Skeletal muscle satellite cell (primary cell): ENCODE measurements around the gene ITPK1.

Experiments used
- H3K27me3 ChIP-seq: 2 replicates; pipeline ENCODE4 v1.7.0; 2013; ENCODE audit warnings: low read length; ENCODE audit not compliant: control insufficient read depth, insufficient read depth
- H3K36me3 ChIP-seq: 2 replicates; pipeline ENCODE4 v1.7.0; 2013; ENCODE audit warnings: mild to moderate bottlenecking, control low read depth, low read length; ENCODE audit not compliant: insufficient read depth
- H3K4me1 ChIP-seq: 2 replicates; pipeline ENCODE4 v1.7.0; 2013; ENCODE audit warnings: low read length; ENCODE audit not compliant: control insufficient read depth, insufficient read depth
- H3K4me2 ChIP-seq: 2 replicates; pipeline ENCODE4 v1.7.0; 2013; ENCODE audit warnings: mild to moderate bottlenecking, low read length
- H3K4me3 ChIP-seq: 2 replicates; pipeline ENCODE4 v1.7.0; 2013; ENCODE audit warnings: low read length
- H3K9ac ChIP-seq: 2 replicates; pipeline ENCODE4 v1.7.0; 2013; ENCODE audit warnings: mild to moderate bottlenecking, low read depth, low read length, moderate library complexity
- H3K9me3 ChIP-seq: replicated peaks from 2 replicates; pipeline ENCODE4 v1.7.0; 2013; ENCODE audit warnings: mild to moderate bottlenecking, control low read depth, low read length

The ITPK1 gene

DNA sequence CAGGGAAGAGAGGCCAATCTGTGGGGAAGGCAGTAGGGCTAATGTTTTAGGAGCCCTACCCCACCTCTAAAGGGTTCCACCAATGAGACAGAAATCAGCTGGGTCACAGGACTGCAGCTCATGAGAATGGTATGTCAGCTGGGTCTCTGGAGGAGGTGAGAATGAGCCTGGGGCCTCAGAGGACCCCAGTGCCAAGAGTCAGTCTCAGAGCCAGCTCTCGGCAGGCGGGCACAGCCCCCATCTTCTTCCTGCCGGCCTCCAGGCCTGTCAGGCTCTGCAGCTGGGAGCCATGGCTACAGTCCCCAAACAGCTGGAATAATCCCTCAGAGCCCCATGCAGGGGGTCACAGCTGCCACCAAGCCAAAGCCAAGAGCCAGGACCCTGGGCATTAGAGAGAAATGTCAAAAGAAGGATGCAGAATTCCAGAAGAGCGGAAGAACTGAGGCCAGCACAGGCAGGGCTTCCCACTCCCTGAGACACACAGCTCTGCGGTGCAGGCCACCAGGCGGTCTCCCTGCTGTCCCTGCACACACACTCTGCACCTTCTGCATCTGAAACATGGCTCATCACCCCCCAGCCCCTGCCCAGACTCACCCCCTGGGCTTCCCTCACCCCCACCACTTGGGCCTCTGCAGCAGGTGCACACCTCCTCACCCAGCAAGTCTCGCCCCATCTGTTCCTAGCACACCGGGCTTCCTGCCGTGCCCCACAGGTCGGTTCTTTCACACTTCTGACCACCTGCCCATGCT is 26.0 kb downstream of the ITPK1 start:
- H3K4me1 ChIP-seq: peaks cover 15% of the 10 kb centered on the region
- H3K9me3 ChIP-seq: no peaks in the 10 kb centered on the region

DNA sequence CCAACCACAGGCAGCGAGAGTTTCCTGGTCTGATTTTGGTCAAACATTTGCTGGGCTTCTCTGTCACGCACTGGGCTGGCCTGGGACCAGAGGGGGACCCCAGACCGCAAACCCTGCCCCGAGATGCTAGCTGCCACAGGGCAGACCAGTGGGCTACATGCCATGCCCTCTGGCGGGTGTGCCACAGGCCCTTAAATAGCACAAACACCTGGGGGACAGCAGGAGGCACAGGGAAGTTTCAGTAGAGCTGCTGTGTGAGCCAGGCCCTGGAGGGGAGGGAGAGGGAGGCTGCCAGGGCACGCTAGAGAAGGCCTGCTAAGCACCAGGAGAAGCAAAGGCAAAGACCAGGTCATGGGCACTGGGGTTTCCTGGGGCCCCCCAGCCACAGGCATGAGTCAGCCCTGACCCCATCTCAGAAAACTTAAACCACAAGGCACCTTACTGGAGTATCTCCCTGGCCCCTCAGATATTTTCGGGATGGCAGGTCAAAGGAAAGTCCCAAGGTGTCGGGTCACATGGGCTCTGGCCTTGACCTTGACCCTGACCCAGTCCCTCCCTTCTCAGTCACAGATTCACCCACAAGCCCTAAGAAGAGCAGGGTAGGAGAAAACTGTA is 29.2 kb downstream of the ITPK1 start:
- Histone ChIP-seq H3K9me3 (no peaks in the 10 kb centered on the region), H3K27me3 (no peaks in the 10 kb centered on the region), H3K36me3 (no peaks in the 10 kb centered on the region), H3K4me2 (no peak overlapping the region), H3K9ac (no peak overlapping the region), H3K4me1 (peaks cover 9% of the 10 kb centered on the region), H3K4me3 (no peak overlapping the region)

More for the DNA sequence above, 26.0 kb downstream of the ITPK1 start:
- Histone ChIP-seq H3K36me3 (no peaks in the 10 kb centered on the region), H3K4me2 (no peak overlapping the region), H3K4me3 (no peak overlapping the region), H3K27me3 (no peaks in the 10 kb centered on the region), H3K9ac (no peak overlapping the region)

DNA sequence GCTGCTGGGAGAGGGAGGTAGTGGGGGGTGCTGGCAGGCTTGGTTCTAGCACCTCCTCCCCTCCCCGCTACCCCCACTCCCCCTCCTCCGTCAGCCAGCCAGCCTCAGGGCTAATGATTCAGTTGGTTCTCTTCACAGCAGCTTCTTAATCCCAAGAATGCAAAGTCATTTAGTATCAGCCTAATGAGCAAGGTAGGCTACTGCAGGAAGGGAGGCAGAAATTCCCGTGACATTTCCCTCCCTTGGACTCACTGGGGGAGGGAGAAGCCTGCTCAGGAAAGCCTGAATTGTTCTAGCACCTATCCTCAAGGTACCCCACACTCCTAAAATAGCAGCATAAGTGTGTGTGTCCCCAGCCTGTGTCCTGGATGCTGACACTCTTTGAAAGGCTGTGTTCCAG is 29.8 kb downstream of the ITPK1 start:
- Histone ChIP-seq H3K4me1 (peaks cover 9% of the 10 kb centered on the region), H3K36me3 (no peaks in the 10 kb centered on the region), H3K27me3 (no peaks in the 10 kb centered on the region), H3K4me2 (no peak overlapping the region), H3K4me3 (no peak overlapping the region), H3K9ac (no peak overlapping the region), H3K9me3 (no peaks in the 10 kb centered on the region)

DNA sequence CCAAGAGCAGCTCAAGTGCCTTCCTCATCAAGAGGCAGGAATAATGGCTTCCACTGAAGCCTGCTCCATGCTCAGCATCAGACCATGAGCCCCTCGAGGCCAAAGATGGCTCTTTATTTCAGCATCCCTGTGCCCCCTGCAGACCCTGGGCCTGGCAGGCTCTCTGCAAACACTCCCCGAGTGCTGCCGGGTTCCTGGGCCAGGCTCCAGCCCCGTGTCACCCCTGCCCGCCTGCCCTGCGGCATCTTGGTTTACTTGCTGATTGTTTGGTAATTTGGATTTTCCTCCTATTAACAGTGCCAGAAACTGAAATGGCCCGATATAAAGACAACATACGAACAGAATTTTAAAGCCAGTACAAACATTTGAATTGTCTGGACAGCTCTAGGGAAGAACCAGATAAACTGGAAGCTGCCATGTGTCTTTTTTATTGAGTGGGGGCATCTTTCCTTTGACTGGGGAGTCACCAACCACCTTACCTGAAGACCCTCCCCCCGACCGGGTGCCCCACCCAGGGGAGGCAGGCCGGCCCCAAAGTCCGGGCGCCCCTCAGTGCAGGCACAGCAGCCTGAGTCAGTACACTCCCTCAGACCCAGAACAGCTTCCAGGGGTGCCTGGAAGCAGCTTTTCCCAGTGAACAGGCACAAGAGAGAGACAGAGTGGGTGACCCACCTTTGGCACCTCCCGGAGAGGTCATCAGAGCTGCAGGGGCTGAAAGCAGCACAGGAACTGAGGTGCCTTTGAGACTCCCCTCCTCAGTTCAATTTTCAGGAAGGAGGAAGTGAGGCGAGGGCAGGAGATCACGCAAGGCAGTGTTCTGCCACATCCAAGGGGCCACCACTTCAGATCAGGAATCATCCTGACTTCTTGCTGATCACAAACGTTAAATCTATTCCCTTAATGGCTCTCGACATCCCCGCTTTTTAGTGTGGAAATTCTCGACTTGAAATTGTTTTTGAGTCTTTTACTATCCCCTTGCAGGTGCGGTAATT is 30.6 kb downstream of the ITPK1 start:
- no peaks in the 10 kb centered on the region for H3K27me3 ChIP-seq
- peaks cover 9% of the 10 kb centered on the region for H3K4me1 ChIP-seq
- H3K9me3 ChIP-seq: no peaks in the 10 kb centered on the region
- H3K36me3 ChIP-seq: no peaks in the 10 kb centered on the region
- H3K4me2 ChIP-seq: no peak overlapping the region
- H3K4me3 ChIP-seq: no peak overlapping the region
- no peak overlapping the region for H3K9ac ChIP-seq

DNA sequence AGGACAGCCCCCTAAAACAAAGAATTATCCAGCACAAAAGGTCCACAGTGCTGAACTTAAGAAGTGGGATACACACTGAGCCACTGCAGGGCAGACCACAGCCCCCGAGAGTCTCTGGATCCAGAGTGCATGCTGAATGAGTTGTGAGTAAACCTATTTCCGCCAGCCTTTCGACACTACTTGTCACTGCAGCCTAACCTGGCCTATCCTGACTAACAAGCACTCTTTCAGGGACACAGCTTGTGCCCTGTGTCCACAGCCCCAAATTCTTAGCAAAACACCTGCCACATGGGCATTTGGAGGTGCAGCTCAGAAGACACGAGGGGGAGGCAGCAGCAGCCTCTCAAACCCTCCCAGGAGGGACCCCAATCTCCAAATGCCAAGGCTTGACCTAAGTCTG is 31.3 kb downstream of the ITPK1 start:
- Histone ChIP-seq H3K9ac (no peak overlapping the region), H3K4me2 (no peak overlapping the region), H3K27me3 (no peaks in the 10 kb centered on the region), H3K9me3 (no peaks in the 10 kb centered on the region), H3K4me1 (peaks cover 7% of the 10 kb centered on the region), H3K4me3 (no peak overlapping the region), H3K36me3 (no peaks in the 10 kb centered on the region)

DNA sequence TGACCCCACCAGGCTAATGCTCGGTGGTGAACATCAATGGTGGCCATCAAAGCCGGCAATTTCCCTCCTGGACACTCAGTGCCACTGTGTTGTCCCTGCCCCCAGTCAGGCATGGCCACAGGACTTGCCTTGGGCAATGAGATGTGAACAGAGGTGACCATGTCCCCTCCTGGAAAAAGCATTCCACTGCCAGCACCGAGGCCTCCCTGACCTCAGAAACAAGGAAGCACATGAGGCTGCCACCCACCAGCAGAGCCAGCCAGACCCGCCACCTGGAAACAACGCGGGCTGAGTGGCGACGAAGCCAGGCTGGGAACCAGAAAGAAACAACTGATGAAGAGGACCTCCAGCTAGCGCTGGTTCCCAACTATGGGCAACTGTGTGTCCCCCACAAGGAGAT is 31.8 kb downstream of the ITPK1 start:
- Histone ChIP-seq H3K4me3 (no peak overlapping the region), H3K4me1 (peaks cover 2% of the 10 kb centered on the region), H3K36me3 (no peaks in the 10 kb centered on the region), H3K4me2 (no peak overlapping the region), H3K9ac (no peak overlapping the region), H3K27me3 (no peaks in the 10 kb centered on the region), H3K9me3 (no peaks in the 10 kb centered on the region)

DNA sequence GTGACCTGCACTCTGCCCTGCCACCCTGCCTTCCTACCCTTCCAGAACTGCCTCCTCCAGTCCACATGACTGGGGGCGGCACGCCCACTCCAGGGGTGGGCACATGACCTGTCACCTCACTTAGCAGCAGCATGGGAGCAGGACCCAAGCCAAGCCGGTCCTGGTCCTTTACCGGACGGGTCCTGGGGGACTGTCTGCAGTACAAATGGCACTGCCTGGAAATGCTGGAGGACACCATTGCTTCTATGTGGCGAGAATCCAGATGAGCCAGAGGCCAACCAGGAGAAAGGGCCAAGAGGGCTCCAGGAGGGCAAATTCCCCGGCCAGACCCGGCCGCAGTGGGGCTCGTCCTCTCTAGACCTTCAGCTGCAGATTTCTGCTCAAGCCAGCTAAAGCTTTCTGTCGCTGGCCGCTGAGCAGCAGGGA is 33.1 kb downstream of the ITPK1 start:
- Histone ChIP-seq H3K9ac (no peak overlapping the region), H3K4me2 (no peak overlapping the region), H3K27me3 (no peaks in the 10 kb centered on the region), H3K4me3 (no peak overlapping the region), H3K4me1 (no peaks in the 10 kb centered on the region), H3K9me3 (no peaks in the 10 kb centered on the region), H3K36me3 (no peaks in the 10 kb centered on the region)

DNA sequence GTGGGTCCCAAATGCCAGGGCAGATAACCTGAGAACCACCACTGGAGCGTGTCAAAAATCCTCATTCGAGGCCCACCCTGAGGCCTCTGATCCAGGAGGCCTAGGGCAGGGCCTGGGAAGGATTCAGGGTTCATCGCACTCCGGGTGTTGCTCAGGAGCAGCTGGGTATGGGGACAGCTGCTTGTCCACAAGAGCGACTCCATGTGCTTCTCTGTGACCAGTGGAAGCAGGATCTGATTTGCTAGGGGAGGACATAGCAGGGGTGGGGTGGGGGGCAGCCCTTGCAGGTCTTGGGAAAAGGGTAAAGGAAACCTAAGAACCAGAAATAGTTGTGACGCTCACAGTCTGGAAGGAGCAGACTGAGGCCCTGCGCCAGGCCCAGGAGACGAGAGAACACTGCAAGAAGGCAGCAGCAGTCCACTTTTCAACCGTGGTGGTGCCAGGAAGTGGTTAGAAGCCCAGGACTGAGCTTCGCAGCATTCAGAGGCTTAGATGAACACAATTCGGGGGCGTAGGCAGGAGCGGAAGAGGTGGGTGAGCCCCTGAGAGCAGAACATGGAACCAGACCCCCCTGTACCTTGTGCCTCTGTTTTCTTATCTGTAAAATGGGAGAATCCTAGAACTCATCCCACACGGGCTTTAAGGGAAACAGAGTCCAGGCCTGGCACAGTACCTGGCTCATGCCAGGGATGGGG is 33.7 kb downstream of the ITPK1 start:
- no peaks in the 10 kb centered on the region for H3K36me3 ChIP-seq
- H3K4me1 ChIP-seq: no peaks in the 10 kb centered on the region
- H3K4me3 ChIP-seq: no peak overlapping the region
- no peak overlapping the region for H3K4me2 ChIP-seq
- H3K9me3 ChIP-seq: no peaks in the 10 kb centered on the region
- H3K9ac ChIP-seq: no peak overlapping the region
- H3K27me3 ChIP-seq: no peaks in the 10 kb centered on the region

DNA sequence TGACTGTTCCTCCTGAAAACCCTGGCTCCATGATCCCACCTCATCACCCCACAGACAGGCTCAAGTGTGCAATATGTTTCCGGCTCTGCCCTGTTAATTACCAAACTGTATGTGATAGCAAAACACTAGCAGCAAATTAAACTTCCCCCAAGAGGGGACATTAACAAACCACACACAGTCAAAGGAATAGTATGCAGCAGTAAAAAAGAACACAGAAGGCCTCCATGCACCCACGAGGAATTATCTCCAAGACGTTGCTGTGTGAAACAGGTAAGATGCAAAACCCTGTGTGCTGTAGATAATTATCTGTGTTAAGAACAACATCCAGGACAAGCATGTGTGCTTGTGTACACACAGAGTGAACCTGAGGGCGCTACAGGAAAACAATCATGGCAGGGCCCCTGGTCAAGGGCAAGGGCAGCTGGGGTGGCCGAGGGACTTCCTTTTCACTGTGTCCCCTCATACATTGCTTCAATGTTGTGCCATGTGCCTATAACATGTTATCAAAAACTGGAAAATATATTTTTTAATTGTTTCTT is 35.8 kb downstream of the ITPK1 start:
- H3K9me3 ChIP-seq: no peaks in the 10 kb centered on the region

DNA sequence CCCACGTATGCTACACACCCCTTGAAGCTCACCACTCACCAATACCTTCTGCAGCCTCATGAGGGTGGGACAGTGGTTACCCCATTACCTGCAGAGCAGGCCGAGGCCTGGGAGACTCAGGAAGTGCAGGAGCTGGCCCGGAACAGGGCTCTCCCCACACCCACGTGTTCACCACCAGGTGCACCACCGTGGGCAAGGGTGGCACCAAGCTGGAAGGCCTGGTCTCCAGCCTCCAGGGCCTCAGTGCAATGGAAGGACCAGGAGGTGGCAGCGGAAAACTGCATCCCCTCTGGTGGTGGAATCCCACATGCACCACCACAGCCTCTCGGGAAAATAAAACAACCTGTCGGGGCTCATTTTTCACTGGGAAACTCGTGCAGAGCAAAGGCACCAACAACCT is 36.4 kb downstream of the ITPK1 start:
- no peaks in the 10 kb centered on the region for H3K9me3 ChIP-seq
- no peak overlapping the region for H3K9ac ChIP-seq
- H3K4me3 ChIP-seq: no peak overlapping the region
- H3K27me3 ChIP-seq: no peaks in the 10 kb centered on the region
- peaks cover 5% of the 10 kb centered on the region for H3K4me1 ChIP-seq
- H3K36me3 ChIP-seq: no peaks in the 10 kb centered on the region
- H3K4me2 ChIP-seq: no peak overlapping the region

More for the DNA sequence above, 35.8 kb downstream of the ITPK1 start:
- H3K27me3 ChIP-seq: no peaks in the 10 kb centered on the region
- H3K4me1 ChIP-seq: no peaks in the 10 kb centered on the region
- H3K4me3 ChIP-seq: no peak overlapping the region
- no peak overlapping the region for H3K4me2 ChIP-seq
- no peaks in the 10 kb centered on the region for H3K36me3 ChIP-seq
- no peak overlapping the region for H3K9ac ChIP-seq

DNA sequence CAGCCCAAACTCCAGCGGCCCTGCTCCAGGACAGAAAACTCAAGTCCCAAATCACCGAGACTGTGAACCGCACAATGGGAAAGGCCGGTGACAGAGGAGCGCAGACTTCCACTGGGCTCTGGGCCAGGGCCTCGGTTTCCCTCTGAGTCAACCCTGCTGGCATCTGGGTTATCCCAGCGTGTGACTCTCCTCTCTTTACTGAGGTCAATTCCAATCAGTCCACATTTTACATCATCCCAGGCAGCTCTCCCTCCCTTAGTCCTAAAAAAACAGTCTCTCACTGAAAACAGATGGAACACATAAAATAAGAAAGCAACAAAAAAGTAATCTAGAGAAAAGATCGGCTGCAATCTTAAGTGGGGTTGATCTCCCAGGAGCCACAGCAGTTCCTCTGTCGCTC is 36.9 kb downstream of the ITPK1 start:
- Histone ChIP-seq H3K4me2 (no peak overlapping the region), H3K27me3 (no peaks in the 10 kb centered on the region), H3K4me1 (peaks cover 10% of the 10 kb centered on the region), H3K36me3 (no peaks in the 10 kb centered on the region), H3K9me3 (no peaks in the 10 kb centered on the region), H3K4me3 (no peak overlapping the region), H3K9ac (no peak overlapping the region)
